H1 (cell line): Measurements from ENCODE around the gene MAP3K14. TPM values are rescaled to one million over a fixed set of nuclear protein-coding genes. Genes with fewer than 3 reads are reported as not detected.

Experiments
- CBX5 ChIP-seq: fragments of 300-800, 300-1000 bp; sonication (generic); IDR thresholded peaks from 2 replicates; pipeline ENCODE4 v1.7.1; 2016; ENCODE audit warnings: antibody characterized with exemption, low read length, low read depth
- EGR1 ChIP-seq: IDR thresholded peaks from 2 replicates; pipeline ENCODE4 v1.6.1; 2011; ENCODE audit warnings: low read depth, low read length, borderline replicate concordance
- EZH2 ChIP-seq: fragments of 200-600 bp; sonication (generic); IDR thresholded peaks from 2 replicates; pipeline ENCODE4 v1.7.1; 2012; ENCODE audit warnings: low read depth, mild to moderate bottlenecking, moderate library complexity, low read length, inconsistent platforms; ENCODE audit not compliant: severe bottlenecking
- MAFK ChIP-seq: IDR thresholded peaks from 2 replicates; pipeline ENCODE4 v1.6.1; 2012; ENCODE audit warnings: low read depth, mild to moderate bottlenecking, improper control_type of control experiment, low read length
- SAP30 ChIP-seq: fragments of 300-600 bp; sonication (generic); IDR thresholded peaks from 2 replicates; pipeline ENCODE4 v1.7.1; 2012; ENCODE audit warnings: low read length, moderate library complexity, mild to moderate bottlenecking, inconsistent platforms; ENCODE audit not compliant: insufficient read depth, insufficient replicate concordance
- SUZ12 ChIP-seq: fragments of 200-600 bp; sonication (generic); IDR thresholded peaks from 2 replicates; pipeline ENCODE4 v1.6.1; 2012; ENCODE audit warnings: mild to moderate bottlenecking, inconsistent platforms, low read length, moderate library complexity, mixed read lengths
- YY1 ChIP-seq: IDR thresholded peaks from 2 replicates; pipeline ENCODE4 v1.6.1; 2011; ENCODE audit warnings: low read depth, mild to moderate bottlenecking, low read length
- polyA plus RNA-seq, 7 experiments: library from polyadenylated mRNA; depleted of rRNA in 3 of 7; stranded (reverse) in 5 of 7; unstranded in 2 of 7; fragments of >200 nt in 5 of 7; fragments of 200-250 nt in 2 of 7; gene quantifications; 1 replicate in 5 of 7; 2 replicates in 1 of 7; 4 replicates in 1 of 7; pipeline versions ENCODE4 v1.2.1 to v1.2.3, GENCODE V29; 2011 to 2013; ENCODE audit warnings: missing spikeins in 2 of 7, mixed read lengths in 2 of 7
- total RNA-seq: library from RNA; stranded (reverse); fragmentation: NEBNext Ultra II Directional; extraction: Animal tissue kit (Norgen Biotek cat#: 25700); gene quantifications from 2 replicates; pipeline ENCODE4 v1.2.1, GENCODE V29; 2021
- TF ChIP-seq, protein P1 (sequence below), 3 experiments: IDR thresholded peaks; 1 replicate in 2 of 3; 2 replicates in 1 of 3; pipeline versions ENCODE4 v1.5.1 to v1.6.1; 2011; ENCODE audit warnings: low read length in 3 of 3, mild to moderate bottlenecking in 3 of 3, inconsistent platforms in 2 of 3, low read depth in 1 of 3, moderate library complexity in 1 of 3; ENCODE audit not compliant: insufficient read depth in 1 of 3; ENCODE audit errors: control extremely low read depth in 1 of 3
- TF ChIP-seq, protein P2 (sequence below): IDR thresholded peaks from 2 replicates; pipeline ENCODE4 v1.6.1; 2011; ENCODE audit warnings: low read depth, mild to moderate bottlenecking, low read length; ENCODE audit not compliant: insufficient read depth

MAP3K14 gene
- total and polyA plus RNA-seq, 2 of the 8 experiments (the other 6 are each of a cell fraction or from before 2014, with no cell fraction given): 5.2 to 6.1 TPM

DNA sequence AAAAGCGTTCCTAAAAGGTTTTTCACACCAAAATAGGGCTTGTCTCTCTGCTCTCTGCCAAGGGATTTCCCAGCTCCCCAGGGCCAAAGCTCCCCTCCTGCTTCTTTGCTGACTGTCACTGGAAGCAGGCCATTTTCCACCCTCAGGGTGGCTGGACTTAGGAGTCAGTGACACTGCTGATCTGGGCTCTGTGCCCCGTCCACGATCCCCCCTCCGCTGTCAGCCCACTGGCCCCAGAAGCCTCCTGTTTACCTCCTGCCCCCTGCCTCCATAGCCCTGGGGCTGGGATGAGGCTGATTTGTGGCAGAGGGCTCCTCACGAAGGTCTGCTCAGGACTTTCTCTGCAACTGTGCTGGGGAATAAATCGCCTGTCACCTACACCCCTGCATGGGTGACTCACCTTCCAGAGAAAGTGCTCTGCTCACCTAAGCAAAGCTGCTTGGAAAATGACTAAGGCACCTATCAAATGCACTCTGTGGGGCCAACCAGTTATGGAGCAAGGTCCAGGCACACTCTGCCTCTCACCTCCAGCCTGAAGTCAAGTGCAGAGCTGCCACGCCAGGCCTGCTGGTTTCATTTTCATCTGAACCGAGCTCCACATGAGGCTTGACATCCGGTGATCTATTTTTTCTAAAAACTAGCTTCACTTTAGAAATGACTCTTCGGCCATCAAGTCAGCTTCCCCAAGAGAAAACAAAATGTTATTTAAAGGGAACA lies 4.9 kb downstream of the MAP3K14 start (continued):
- TF ChIP-seq, protein P1, sequence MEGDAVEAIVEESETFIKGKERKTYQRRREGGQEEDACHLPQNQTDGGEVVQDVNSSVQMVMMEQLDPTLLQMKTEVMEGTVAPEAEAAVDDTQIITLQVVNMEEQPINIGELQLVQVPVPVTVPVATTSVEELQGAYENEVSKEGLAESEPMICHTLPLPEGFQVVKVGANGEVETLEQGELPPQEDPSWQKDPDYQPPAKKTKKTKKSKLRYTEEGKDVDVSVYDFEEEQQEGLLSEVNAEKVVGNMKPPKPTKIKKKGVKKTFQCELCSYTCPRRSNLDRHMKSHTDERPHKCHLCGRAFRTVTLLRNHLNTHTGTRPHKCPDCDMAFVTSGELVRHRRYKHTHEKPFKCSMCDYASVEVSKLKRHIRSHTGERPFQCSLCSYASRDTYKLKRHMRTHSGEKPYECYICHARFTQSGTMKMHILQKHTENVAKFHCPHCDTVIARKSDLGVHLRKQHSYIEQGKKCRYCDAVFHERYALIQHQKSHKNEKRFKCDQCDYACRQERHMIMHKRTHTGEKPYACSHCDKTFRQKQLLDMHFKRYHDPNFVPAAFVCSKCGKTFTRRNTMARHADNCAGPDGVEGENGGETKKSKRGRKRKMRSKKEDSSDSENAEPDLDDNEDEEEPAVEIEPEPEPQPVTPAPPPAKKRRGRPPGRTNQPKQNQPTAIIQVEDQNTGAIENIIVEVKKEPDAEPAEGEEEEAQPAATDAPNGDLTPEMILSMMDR (IDR thresholded peaks at IDR 0.05; ENCODE audit: control extremely low read depth in 1 of 3, insufficient read depth in 1 of 3, low read depth in 1 of 3, low read length in 3 of 3): no peak
- TF ChIP-seq CBX5 (no peak), YY1 (no peak), EGR1 (no peak), EZH2 (no peak), SAP30 (no peak), SUZ12 (no peak), MAFK (no peak)
- TF ChIP-seq, protein P2, sequence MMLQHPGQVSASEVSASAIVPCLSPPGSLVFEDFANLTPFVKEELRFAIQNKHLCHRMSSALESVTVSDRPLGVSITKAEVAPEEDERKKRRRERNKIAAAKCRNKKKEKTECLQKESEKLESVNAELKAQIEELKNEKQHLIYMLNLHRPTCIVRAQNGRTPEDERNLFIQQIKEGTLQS: no peak
